Mesothelial cell of epicardium (in vitro differentiated cells): ENCODE data around the gene ZNF385A. TPM values are rescaled to one million over a fixed set of nuclear protein-coding genes. Genes with fewer than 3 reads are reported as not detected.

Experiments
- DNase-seq, 2 experiments: peaks; one replicate each; pipeline ENCODE4 v3.0.0; 2021; ENCODE audit warnings: low spot score in 2 of 2; ENCODE audit not compliant: unreplicated experiment in 2 of 2
- H3K27ac Mint-ChIP-seq: 2 replicates; pipeline ENCODE4 v1.8.0; 2021; ENCODE audit warnings: mixed read lengths
- H3K27me3 Mint-ChIP-seq: 2 replicates; pipeline ENCODE4 v1.8.0; 2021; ENCODE audit warnings: low read depth, mixed read lengths
- H3K36me3 Mint-ChIP-seq: 2 replicates; pipeline ENCODE4 v1.8.0; 2021; ENCODE audit warnings: mixed read lengths
- H3K4me1 Mint-ChIP-seq: 2 replicates; pipeline ENCODE4 v1.8.0; 2021; ENCODE audit warnings: mixed read lengths
- H3K4me3 Mint-ChIP-seq: 2 replicates; pipeline ENCODE4 v1.8.0; 2021; ENCODE audit warnings: mild to moderate bottlenecking, moderate library complexity, mixed read lengths
- H3K9me3 Mint-ChIP-seq: 2 replicates; pipeline ENCODE4 v1.8.0; 2021; ENCODE audit warnings: mixed read lengths
- CTCF ChIP-seq: fragments of 200-600 bp; sonication (generic); IDR thresholded peaks from one replicate; pipeline ENCODE4 v1.5.0; 2021; ENCODE audit warnings: antibody characterized with exemption; ENCODE audit not compliant: unreplicated experiment
- total RNA-seq: library from RNA; stranded (reverse); gene quantifications from 3 replicates; pipeline ENCODE4 v1.2.1, GENCODE V29; 2021

ZNF385A gene
- total RNA-seq, 1 donor from 2014 or later: 35.4 TPM

- Mint-ChIP-seq H3K27me3 (no peaks in the 10 kb centered on the region), H3K9me3 (no peaks in the 10 kb centered on the region), H3K4me3 (no peak overlapping the region), H3K4me1 (no peaks in the 10 kb centered on the region), H3K36me3 (peaks cover 29% of the 10 kb centered on the region), H3K27ac (no peak overlapping the region)
- peak; percentile 91 for TF ChIP-seq CTCF
- peak; percentile 66 to 93 for DNase-seq
Observed at GRCh38 chr12:54398995-54399793, 14.7 kb upstream of the ZNF385A start.

- no peaks in the 10 kb centered on the region for H3K4me1 Mint-ChIP-seq
- DNase-seq: no peak
- no peak overlapping the region for H3K4me3 Mint-ChIP-seq
- no peaks in the 10 kb centered on the region for H3K27me3 Mint-ChIP-seq
- H3K36me3 Mint-ChIP-seq: peaks cover 29% of the 10 kb centered on the region
- no peak overlapping the region for H3K27ac Mint-ChIP-seq
- no peak for TF ChIP-seq CTCF
- H3K9me3 Mint-ChIP-seq: no peaks in the 10 kb centered on the region
Observed at GRCh38 chr12:54398218-54398617, 13.7 kb upstream of the ZNF385A start.

GRCh38 chr12:54397157-54397556 lies 12.6 kb upstream of the ZNF385A start:
- Mint-ChIP-seq H3K4me3 (no peak overlapping the region), H3K36me3 (peaks cover 26% of the 10 kb centered on the region), H3K27me3 (no peaks in the 10 kb centered on the region), H3K4me1 (peaks cover 6% of the 10 kb centered on the region), H3K27ac (no peak overlapping the region), H3K9me3 (no peaks in the 10 kb centered on the region)
- no peak for DNase-seq
- no peak for TF ChIP-seq CTCF

- Mint-ChIP-seq H3K9me3 (no peaks in the 10 kb centered on the region), H3K27ac (no peak overlapping the region), H3K36me3 (peaks cover 16% of the 10 kb centered on the region), H3K4me1 (peaks cover 11% of the 10 kb centered on the region), H3K4me3 (no peak overlapping the region), H3K27me3 (no peaks in the 10 kb centered on the region)
- no peak for TF ChIP-seq CTCF
- DNase-seq: no peak
Observed at GRCh38 chr12:54395545-54395944, 11.0 kb upstream of the ZNF385A start.

- TF ChIP-seq CTCF: no peak
- peaks cover 12% of the 10 kb centered on the region for H3K36me3 Mint-ChIP-seq
- no peak overlapping the region for H3K4me3 Mint-ChIP-seq
- no peak for DNase-seq
- no peak overlapping the region for H3K27ac Mint-ChIP-seq
- H3K27me3 Mint-ChIP-seq: no peaks in the 10 kb centered on the region
- peaks cover 14% of the 10 kb centered on the region for H3K4me1 Mint-ChIP-seq
- no peaks in the 10 kb centered on the region for H3K9me3 Mint-ChIP-seq
Observed at GRCh38 chr12:54394986-54395385, 10.5 kb upstream of the ZNF385A start.
